DND-41 (cell line): Measurements from ENCODE around the gene KLHL12.

Source experiments
- ATAC-seq: fragments of 200-7000 bp; cut with Tn5 transposase; 3 replicates; pipeline ENCODE4 v1.9.1; 2021; ENCODE audit warnings: low read depth; ENCODE audit not compliant: insufficient read depth
- DNase-seq: peaks from one replicate; pipeline ENCODE4 v3.0.0-alpha.2; 2020
- H2AFZ ChIP-seq: 2 replicates; pipeline ENCODE4 v1.6.0; 2012; ENCODE audit warnings: low read depth, low read length
- H3K27ac ChIP-seq: 2 replicates; pipeline ENCODE4 v1.5.1; 2012; ENCODE audit warnings: low read length, inconsistent platforms
- H3K27me3 ChIP-seq: fragments of 200-600 bp; sonication (generic); 2 replicates; pipeline ENCODE4 v1.6.0; 2012; ENCODE audit warnings: low read length, mild to moderate bottlenecking, inconsistent platforms; ENCODE audit not compliant: insufficient read depth, poor library complexity
- H3K36me3 ChIP-seq: 2 replicates; pipeline ENCODE4 v1.5.1; 2012; ENCODE audit warnings: low read length, inconsistent platforms; ENCODE audit not compliant: insufficient read depth
- H3K4me1 ChIP-seq: 2 replicates; pipeline ENCODE4 v1.5.1; 2012; ENCODE audit warnings: mild to moderate bottlenecking, low read length; ENCODE audit not compliant: insufficient read depth
- H3K4me2 ChIP-seq: 2 replicates; pipeline ENCODE4 v1.6.0; 2012; ENCODE audit warnings: mild to moderate bottlenecking, moderate library complexity, low read length, inconsistent platforms; ENCODE audit not compliant: insufficient read depth
- H3K4me3 ChIP-seq, 2 experiments: fragments of 200-600 bp in 1 of 2; shearing (Covaris generic) in 1 of 2; 2 replicates each; pipeline ENCODE4 v1.5.1; 2012 to 2016; ENCODE audit warnings: inconsistent platforms in 2 of 2, low read length in 2 of 2, mild to moderate bottlenecking in 2 of 2, low read depth in 1 of 2, moderate library complexity in 1 of 2
- H3K79me2 ChIP-seq: 2 replicates; pipeline ENCODE4 v1.6.0; 2012; ENCODE audit warnings: low read length, inconsistent platforms; ENCODE audit not compliant: insufficient read depth
- H3K9ac ChIP-seq: 2 replicates; pipeline ENCODE4 v1.6.0; 2012; ENCODE audit warnings: low read depth, mild to moderate bottlenecking, inconsistent platforms, low read length, moderate library complexity
- H3K9me3 ChIP-seq: 2 replicates; pipeline ENCODE4 v1.5.1; 2012; ENCODE audit warnings: low read length, moderate library complexity, mild to moderate bottlenecking, inconsistent platforms; ENCODE audit not compliant: insufficient read depth, severe bottlenecking
- H4K20me1 ChIP-seq: 2 replicates; pipeline ENCODE4 v1.6.0; 2012; ENCODE audit warnings: low read length; ENCODE audit not compliant: insufficient read depth
- CTCF ChIP-seq: IDR thresholded peaks from 2 replicates; pipeline ENCODE4 v1.5.1; 2012; ENCODE audit warnings: borderline replicate concordance, low read length, moderate library complexity, mild to moderate bottlenecking; ENCODE audit not compliant: poor library complexity, severe bottlenecking; ENCODE audit errors: extremely low read depth
- EZH2 ChIP-seq: IDR thresholded peaks from 3 replicates; pipeline ENCODE4 v1.6.1; 2012; ENCODE audit warnings: borderline replicate concordance, low read depth, mild to moderate bottlenecking, moderate library complexity, low read length, inconsistent platforms; ENCODE audit not compliant: severe bottlenecking

Gene KLHL12

DNA sequence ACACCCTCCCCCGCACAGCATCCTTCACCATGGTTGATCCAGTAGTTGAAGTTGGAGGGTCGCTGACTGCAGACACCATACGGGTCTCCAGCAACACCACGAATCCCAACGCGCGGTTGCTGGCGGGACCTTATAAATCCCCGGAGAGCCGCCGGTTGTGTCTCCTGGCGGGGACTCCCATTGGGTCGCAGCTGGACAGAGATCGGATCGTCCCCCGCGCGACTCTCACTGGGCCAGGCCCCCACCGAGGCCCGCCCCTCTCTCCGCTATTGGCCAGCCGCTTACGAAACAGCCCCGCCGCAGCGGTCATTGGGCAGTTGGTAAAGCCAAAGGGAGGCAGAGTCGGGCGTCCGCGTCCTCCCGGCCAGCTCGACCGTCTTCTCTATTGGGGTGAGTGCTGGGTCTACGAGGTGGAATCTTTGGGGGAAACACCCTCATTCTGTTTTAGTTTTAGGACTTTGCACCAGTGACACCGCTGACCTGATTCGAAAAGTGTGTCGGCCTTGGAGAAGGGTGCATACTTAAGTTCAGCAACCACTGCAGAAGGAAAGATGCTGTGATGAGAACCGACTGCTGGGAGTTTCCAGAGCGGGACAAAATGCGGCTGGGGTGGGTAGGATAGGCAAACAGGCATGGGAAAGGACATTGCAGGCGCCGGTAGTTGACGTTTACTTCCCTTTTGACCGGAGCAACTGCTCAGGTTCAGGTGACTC lies 65.5 kb downstream of the KLHL12 start:
- no peaks in the 10 kb centered on the region for H3K79me2 ChIP-seq
- H3K27ac ChIP-seq, result no peak overlapping the region

GRCh38 chr1:202860744-202861419 lies 66.2 kb downstream of the KLHL12 start:
- Histone ChIP-seq H3K4me2 (no peak overlapping the region), H3K27me3 (peaks cover 15% of the 10 kb centered on the region), H3K36me3 (no peaks in the 10 kb centered on the region), H2AFZ (no peak overlapping the region), H3K79me2 (no peaks in the 10 kb centered on the region), H3K9me3 (no peaks in the 10 kb centered on the region), H3K4me1 (no peaks in the 10 kb centered on the region), H3K9ac (no peak overlapping the region), H3K4me3 (no peak overlapping the region), H4K20me1 (no peaks in the 10 kb centered on the region), H3K27ac (no peak overlapping the region)
- DNase-seq, result no peak
- no peak for ATAC-seq
- no peak for TF ChIP-seq EZH2
- no peak for TF ChIP-seq CTCF

More for the DNA sequence above, 65.5 kb downstream of the KLHL12 start:
- no peak overlapping the region for H3K4me3 ChIP-seq
- H2AFZ ChIP-seq, result no peak overlapping the region
- H3K9me3 ChIP-seq, result no peaks in the 10 kb centered on the region
- H3K27me3 ChIP-seq, result peaks cover 15% of the 10 kb centered on the region
- no peak for DNase-seq
- H4K20me1 ChIP-seq, result no peaks in the 10 kb centered on the region
- H3K9ac ChIP-seq, result no peak overlapping the region
- H3K4me2 ChIP-seq, result no peak overlapping the region
- H3K4me1 ChIP-seq, result no peaks in the 10 kb centered on the region
- TF ChIP-seq CTCF, result no peak
- TF ChIP-seq EZH2, result no peak
- ATAC-seq, result no peak
- no peaks in the 10 kb centered on the region for H3K36me3 ChIP-seq

GRCh38 chr1:202858789-202859414 lies 68.1 kb downstream of the KLHL12 start:
- DNase-seq (no peak), ATAC-seq (no peak)
- TF ChIP-seq CTCF, result no peak
- TF ChIP-seq EZH2, result no peak
- Histone ChIP-seq H3K4me2 (no peak overlapping the region), H3K79me2 (no peaks in the 10 kb centered on the region), H3K9me3 (no peaks in the 10 kb centered on the region), H3K36me3 (no peaks in the 10 kb centered on the region), H3K27ac (no peak overlapping the region), H2AFZ (no peak overlapping the region), H3K9ac (no peak overlapping the region), H4K20me1 (no peaks in the 10 kb centered on the region), H3K27me3 (peaks cover 15% of the 10 kb centered on the region), H3K4me3 (no peak overlapping the region), H3K4me1 (no peaks in the 10 kb centered on the region)
